Activated CD4-positive, alpha-beta memory T cell treated with anti-CD3 and anti-CD28 coated beads for 36 hours (primary cell): Measurements from ENCODE around the gene IGF1R. TPM values are rescaled to one million over a fixed set of nuclear protein-coding genes. Genes with fewer than 3 reads are reported as not detected.

Experiments used
- CTCF ChIA-PET: fragments of 350-600 bp; sonication (Branson Sonifier 250); formaldehyde crosslinking; loops from one replicate; lab custom pipeline; 2021; ENCODE audit warnings: antibody characterized with exemption, inconsistent platforms; lab: Charles Lee
- POLR2A ChIA-PET: fragments of 350-600 bp; sonication (Branson Sonifier 250); formaldehyde crosslinking; loops from one replicate; lab custom pipeline; 2021; ENCODE audit warnings: antibody characterized with exemption; lab: Charles Lee
- DNase-seq: peaks from one replicate; pipeline ENCODE4 v3.0.0-alpha.2; 2020
- H3K27ac Mint-ChIP-seq: one replicate; pipeline ENCODE4 v1.8.0; 2021; ENCODE audit warnings: mixed read lengths
- H3K27me3 Mint-ChIP-seq: one replicate; pipeline ENCODE4 v1.8.0; 2021; ENCODE audit warnings: mixed read lengths
- H3K36me3 Mint-ChIP-seq: one replicate; pipeline ENCODE4 v1.8.0; 2021; ENCODE audit warnings: mixed read lengths
- H3K4me1 Mint-ChIP-seq: one replicate; pipeline ENCODE4 v1.8.0; 2021; ENCODE audit warnings: low read depth, mixed read lengths
- H3K4me3 Mint-ChIP-seq: one replicate; pipeline ENCODE4 v1.8.0; 2021; ENCODE audit warnings: mild to moderate bottlenecking, mixed read lengths
- H3K9me3 Mint-ChIP-seq: one replicate; pipeline ENCODE4 v1.8.0; 2021; ENCODE audit warnings: mixed read lengths
- intact Hi-C: fragments of 100-400 bp; cut with micrococcal nuclease; formaldehyde crosslinking; loops from one replicate; pipeline ENCODE4 v1.15.1; 2023
- total RNA-seq, 2 experiments: library from RNA; stranded (reverse); gene quantifications; one replicate each; pipeline ENCODE4 v1.2.3, GENCODE V29; 2021

IGF1R gene
- total RNA-seq, 2 experiments from 2014 or later = 13.2 to 14.8 TPM

GRCh38 chr15:98649472-98650416, 1.4 kb downstream of the IGF1R start:
- CTCF ChIA-PET = interaction anchor here (0.8 to 4.2 kb wide), 3 partner anchors 10 to 131 kb away, joined by 3 to 39 read pairs (median 8); no protein-coding TSS in a partner anchor
- H3K4me3 Mint-ChIP-seq = peak overlapping the region; percentile 76
- POLR2A ChIA-PET = no interaction called here

GRCh38 chr15:98650417-98651035, 2.2 kb downstream of the IGF1R start:
- H3K27ac Mint-ChIP-seq = peak overlapping the region; percentile 18
- peaks cover 25% of the 10 kb centered on the region for H3K4me1 Mint-ChIP-seq
- H3K27me3 Mint-ChIP-seq = peaks cover 36% of the 10 kb centered on the region
- ChIA-PET POLR2A (interaction anchor here (0.6 kb wide), 1 partner anchor 14 kb away, joined by 3 read pairs; no protein-coding TSS in a partner anchor), CTCF (interaction anchor here (2.3 kb wide), 1 partner anchor 10 kb away, joined by 8 read pairs; no protein-coding TSS in a partner anchor)
- H3K4me3 Mint-ChIP-seq = peak overlapping the region; percentile 76
- DNase-seq = peak; percentile 51
- H3K9me3 Mint-ChIP-seq = no peaks in the 10 kb centered on the region
- H3K36me3 Mint-ChIP-seq = peaks cover 4% of the 10 kb centered on the region
- intact Hi-C loops = loop anchor here (5.0 kb wide), 1 partner anchor 137 kb away; no protein-coding TSS in a partner anchor

More at GRCh38 chr15:98649472-98650416, 1.4 kb downstream of the IGF1R start:
- H3K36me3 Mint-ChIP-seq = peaks cover 4% of the 10 kb centered on the region
- H3K9me3 Mint-ChIP-seq = no peaks in the 10 kb centered on the region
- H3K27ac Mint-ChIP-seq = peak overlapping the region; percentile 70
- peak; percentile 57 for DNase-seq
- intact Hi-C loops = loop anchor here (5.0 kb wide), 5 partner anchors 47 to 1953 kb away; partner anchors contain the start of genes ASB7 and LINS1
- peaks cover 25% of the 10 kb centered on the region for H3K4me1 Mint-ChIP-seq
- H3K27me3 Mint-ChIP-seq = peaks cover 34% of the 10 kb centered on the region

- POLR2A ChIA-PET = interaction anchor here (0.6 kb wide), 1 partner anchor 14 kb away, joined by 3 read pairs; no protein-coding TSS in a partner anchor
Measured at GRCh38 chr15:98651036-98651481, 2.7 kb downstream of the IGF1R start.

GRCh38 chr15:98651581-98652220, 3.4 kb downstream of the IGF1R start:
- H3K27ac Mint-ChIP-seq = no peak overlapping the region
- no peak for DNase-seq
- peaks cover 4% of the 10 kb centered on the region for H3K36me3 Mint-ChIP-seq
- CTCF ChIA-PET = interaction anchor here (1.8 to 2.3 kb wide), 2 partner anchors 8 to 133 kb away, joined by 8 to 11 read pairs; no protein-coding TSS in a partner anchor
- intact Hi-C loops = loop anchor here (2.0 to 5.0 kb wide), 2 partner anchors 17 to 136 kb away; no protein-coding TSS in a partner anchor
- H3K4me3 Mint-ChIP-seq = peak overlapping the region; percentile 76
- peaks cover 25% of the 10 kb centered on the region for H3K4me1 Mint-ChIP-seq
- peaks cover 36% of the 10 kb centered on the region for H3K27me3 Mint-ChIP-seq
- POLR2A ChIA-PET = no interaction called here
- no peaks in the 10 kb centered on the region for H3K9me3 Mint-ChIP-seq

More at GRCh38 chr15:98651036-98651481, 2.7 kb downstream of the IGF1R start:
- peak; percentile 48 for DNase-seq
- peak overlapping the region; percentile 18 for H3K27ac Mint-ChIP-seq
- intact Hi-C loops = loop anchor here (5.0 kb wide), 1 partner anchor 136 kb away; no protein-coding TSS in a partner anchor
- H3K27me3 Mint-ChIP-seq = peaks cover 36% of the 10 kb centered on the region
- H3K4me1 Mint-ChIP-seq = peaks cover 25% of the 10 kb centered on the region
- CTCF ChIA-PET = interaction anchor here (2.3 kb wide), 1 partner anchor 9 kb away, joined by 8 read pairs; no protein-coding TSS in a partner anchor
- H3K36me3 Mint-ChIP-seq = peaks cover 4% of the 10 kb centered on the region
- no peaks in the 10 kb centered on the region for H3K9me3 Mint-ChIP-seq
- H3K4me3 Mint-ChIP-seq = peak overlapping the region; percentile 76

GRCh38 chr15:98653686-98654085, 5.3 kb downstream of the IGF1R start:
- DNase-seq = no peak
- intact Hi-C loops = loop anchor here (2.0 to 5.0 kb wide), 2 partner anchors 15 to 134 kb away; no protein-coding TSS in a partner anchor
- Mint-ChIP-seq H3K9me3 (no peaks in the 10 kb centered on the region), H3K36me3 (peaks cover 4% of the 10 kb centered on the region), H3K4me3 (no peak overlapping the region), H3K27me3 (peaks cover 32% of the 10 kb centered on the region), H3K27ac (no peak overlapping the region), H3K4me1 (peaks cover 25% of the 10 kb centered on the region)
- ChIA-PET CTCF (interaction anchor here (1.3 to 1.8 kb wide), 2 partner anchors 8 to 135 kb away, joined by 5 to 11 read pairs; no protein-coding TSS in a partner anchor), POLR2A (no interaction called here)

- CTCF ChIA-PET = interaction anchor here (0.9 to 7.8 kb wide), 2 partner anchors 8 to 135 kb away, joined by 4 to 114 read pairs; no protein-coding TSS in a partner anchor
- no peak overlapping the region for H3K27ac Mint-ChIP-seq
- no peaks in the 10 kb centered on the region for H3K9me3 Mint-ChIP-seq
- peaks cover 4% of the 10 kb centered on the region for H3K36me3 Mint-ChIP-seq
- POLR2A ChIA-PET = no interaction called here
- H3K4me1 Mint-ChIP-seq = peaks cover 25% of the 10 kb centered on the region
- intact Hi-C loops = loop anchor here (5.0 kb wide), 1 partner anchor 132 kb away; no protein-coding TSS in a partner anchor
- no peak overlapping the region for H3K4me3 Mint-ChIP-seq
- H3K27me3 Mint-ChIP-seq = peaks cover 36% of the 10 kb centered on the region
- no peak for DNase-seq
Measured at GRCh38 chr15:98654790-98655360, 6.5 kb downstream of the IGF1R start.

GRCh38 chr15:98655732-98656131, 7.4 kb downstream of the IGF1R start:
- intact Hi-C loops = no loop called here
- no peak for DNase-seq
- Mint-ChIP-seq H3K9me3 (no peaks in the 10 kb centered on the region), H3K4me1 (peaks cover 21% of the 10 kb centered on the region), H3K4me3 (no peak overlapping the region), H3K27me3 (peaks cover 31% of the 10 kb centered on the region), H3K27ac (no peak overlapping the region), H3K36me3 (peaks cover 3% of the 10 kb centered on the region)
- POLR2A ChIA-PET = no interaction called here
- CTCF ChIA-PET = interaction anchor here (0.9 to 7.8 kb wide), 2 partner anchors 9 to 136 kb away, joined by 4 to 114 read pairs; no protein-coding TSS in a partner anchor

- Mint-ChIP-seq H3K27ac (no peak overlapping the region), H3K4me3 (no peak overlapping the region), H3K36me3 (no peaks in the 10 kb centered on the region), H3K27me3 (peaks cover 13% of the 10 kb centered on the region), H3K9me3 (no peaks in the 10 kb centered on the region), H3K4me1 (peaks cover 8% of the 10 kb centered on the region)
- ChIA-PET CTCF (interaction anchor here (0.8 to 7.8 kb wide), 7 partner anchors 11 to 214 kb away, joined by 3 to 114 read pairs (median 3); no protein-coding TSS in a partner anchor), POLR2A (no interaction called here)
- DNase-seq = no peak
- intact Hi-C loops = loop anchor here (2.0 kb wide), 1 partner anchor 215 kb away; no protein-coding TSS in a partner anchor
Measured at GRCh38 chr15:98657721-98658120, 9.4 kb downstream of the IGF1R start.

- Mint-ChIP-seq H3K27ac (no peak overlapping the region), H3K4me1 (peaks cover 4% of the 10 kb centered on the region), H3K4me3 (no peak overlapping the region), H3K9me3 (no peaks in the 10 kb centered on the region), H3K36me3 (no peaks in the 10 kb centered on the region), H3K27me3 (peaks cover 8% of the 10 kb centered on the region)
- ChIA-PET CTCF (interaction anchor here (0.7 to 7.8 kb wide), 26 partner anchors 8 to 417 kb away, joined by 3 to 114 read pairs (median 4); partner anchors contain the start of gene IGF1R), POLR2A (no interaction called here)
- intact Hi-C loops = loop anchor here (1.0 to 2.0 kb wide), 2 partner anchors 140 to 216 kb away; no protein-coding TSS in a partner anchor
- peak; percentile 27 for DNase-seq
Measured at GRCh38 chr15:98658831-98659699, 10.7 kb downstream of the IGF1R start.

GRCh38 chr15:98660055-98660454, 11.7 kb downstream of the IGF1R start:
- no peak for DNase-seq
- Mint-ChIP-seq H3K27ac (no peak overlapping the region), H3K4me3 (no peak overlapping the region), H3K36me3 (no peaks in the 10 kb centered on the region), H3K4me1 (peaks cover 4% of the 10 kb centered on the region), H3K9me3 (no peaks in the 10 kb centered on the region), H3K27me3 (peaks cover 5% of the 10 kb centered on the region)
- CTCF ChIA-PET = interaction anchor here (0.7 to 7.8 kb wide), 22 partner anchors 9 to 416 kb away, joined by 3 to 114 read pairs (median 4); partner anchors contain the start of gene IGF1R
- intact Hi-C loops = no loop called here
- POLR2A ChIA-PET = no interaction called here
